HCT116 (cell line): ENCODE data around the gene PLEK. TPM values are rescaled to one million over a fixed set of nuclear protein-coding genes. Genes with fewer than 3 reads are reported as not detected.

Source experiments
- ATAC-seq: fragments of 200-7000 bp; cut with Tn5 transposase; 2 replicates; pipeline ENCODE4 v1.9.1; 2020; ENCODE audit warnings: mild to moderate bottlenecking, moderate library complexity
- BruUV-seq: library from RNA; stranded (reverse); fragments of 400-500 nt; replicated peaks from 2 replicates; lab custom pipeline; 2021; lab: Mats Ljungman, UMichigan
- CTCF ChIA-PET: fragments of 300-600 bp; sonication (Branson Sonifier 250); formaldehyde crosslinking; loops from one replicate; lab custom pipeline; 2021; ENCODE audit warnings: antibody characterized with exemption; lab: Charles Lee
- POLR2A ChIA-PET: fragments of 300-600, 350-600 bp; sonication (Branson Sonifier 250); formaldehyde crosslinking; loops from one replicate; lab custom pipeline; 2021; ENCODE audit warnings: antibody characterized with exemption; lab: Charles Lee
- RAD21 ChIA-PET, 2 experiments: fragments of 300-600 bp; sonication (Branson Sonifier 250); formaldehyde crosslinking; loops; one replicate each; lab custom pipeline; 2023; ENCODE audit warnings: low total read pairs in 2 of 2; ENCODE audit not compliant: uncharacterized antibody in 2 of 2, unreplicated experiment in 2 of 2, low non-redundant PET in 1 of 2; lab: Charles Lee
- DNase-seq: peaks from one replicate; pipeline ENCODE4 v3.0.0-alpha.2; 2010; ENCODE audit warnings: low read depth, low spot score
- H2AFZ ChIP-seq: fragments of 200-600 bp; shearing (Covaris generic), sonication (generic); 2 replicates; pipeline ENCODE4 v1.6.1; 2017; ENCODE audit warnings: low read depth, mixed run types, mixed read lengths, antibody characterized with exemption, low read length; ENCODE audit not compliant: poor library complexity, severe bottlenecking
- H3K27ac ChIP-seq: 2 replicates; pipeline ENCODE4 v1.5.1; 2012; ENCODE audit warnings: low read depth, low read length
- H3K27me3 ChIP-seq: fragments of 200-600 bp; sonication (generic); 2 replicates; pipeline ENCODE4 v1.6.1; 2016; ENCODE audit warnings: mixed run types, low read length, mixed read lengths; ENCODE audit not compliant: insufficient read depth
- H3K36me3 ChIP-seq, 2 experiments: fragments of 200-500 bp in 1 of 2; fragments of 200-600 bp in 1 of 2; sonication (Bioruptor generic) in 1 of 2; sonication (generic) in 1 of 2; 2 replicates each; pipeline versions ENCODE4 v1.5.1 to v1.6.1; 2014 to 2016; ENCODE audit warnings: low read length in 2 of 2, inconsistent platforms in 1 of 2, mixed read lengths in 1 of 2, mixed run types in 1 of 2; ENCODE audit not compliant: insufficient read depth in 2 of 2, control insufficient read depth in 1 of 2
- H3K4me1 ChIP-seq, 2 experiments: fragments of 200-600 bp in 1 of 2; sonication (generic) in 1 of 2; 2 replicates each; pipeline versions ENCODE4 v1.5.1 to v1.6.1; 2012 to 2017; ENCODE audit warnings: low read length in 2 of 2, inconsistent platforms in 1 of 2, mild to moderate bottlenecking in 1 of 2, mixed read lengths in 1 of 2, mixed run types in 1 of 2, moderate library complexity in 1 of 2; ENCODE audit not compliant: insufficient read depth in 2 of 2, control insufficient read depth in 1 of 2
- H3K4me2 ChIP-seq: fragments of 200-600 bp; sonication (generic); 2 replicates; pipeline ENCODE4 v1.6.1; 2017; ENCODE audit warnings: mixed run types, low read length, mixed read lengths
- H3K4me3 ChIP-seq, 2 experiments: fragments of 200-600 bp in 1 of 2; sonication (generic) in 1 of 2; replicated peaks in 1 of 2; 2 replicates each; pipeline ENCODE4 v1.5.1; 2011 to 2016; ENCODE audit warnings: low read length in 2 of 2, control low read depth in 1 of 2, low read depth in 1 of 2, mild to moderate bottlenecking in 1 of 2, mixed read lengths in 1 of 2, mixed run types in 1 of 2
- H3K79me2 ChIP-seq: fragments of 200-600 bp; sonication (generic); 2 replicates; pipeline ENCODE4 v1.6.1; 2017; ENCODE audit warnings: mild to moderate bottlenecking, mixed run types, low read length, moderate library complexity, mixed read lengths; ENCODE audit not compliant: insufficient read depth
- H3K9ac ChIP-seq: fragments of 200-600 bp; sonication (generic); 2 replicates; pipeline ENCODE4 v1.6.1; 2016; ENCODE audit warnings: low read length, mixed read lengths
- H3K9me2 ChIP-seq: fragments of 200-600 bp; sonication (generic), shearing (Covaris generic); 2 replicates; pipeline ENCODE4 v1.6.1; 2017; ENCODE audit warnings: mixed run types, mild to moderate bottlenecking, moderate library complexity; ENCODE audit not compliant: insufficient read depth
- H3K9me3 ChIP-seq, 2 experiments: fragments of 200-500 bp in 1 of 2; fragments of 200-600 bp in 1 of 2; sonication (Bioruptor generic) in 1 of 2; sonication (generic) in 1 of 2; 2 replicates each; pipeline ENCODE4 v1.6.1; 2014 to 2017; ENCODE audit warnings: low read length in 2 of 2, mixed read lengths in 2 of 2, inconsistent platforms in 1 of 2, low read depth in 1 of 2, mild to moderate bottlenecking in 1 of 2, mixed run types in 1 of 2, moderate library complexity in 1 of 2; ENCODE audit not compliant: control insufficient read depth in 1 of 2, insufficient read depth in 1 of 2
- H4K20me1 ChIP-seq: fragments of 200-600 bp; sonication (generic), shearing (Covaris generic); 2 replicates; pipeline ENCODE4 v1.6.1; 2017; ENCODE audit warnings: mixed run types, mild to moderate bottlenecking, moderate library complexity; ENCODE audit not compliant: insufficient read depth
- CTCF ChIP-seq, 3 experiments: fragments of 200-600 bp in 1 of 3; sonication (generic) in 1 of 3; IDR thresholded peaks in 2 of 3; conservative IDR thresholded peaks in 1 of 3; 2 replicates each; pipeline ENCODE4 v1.5.1; 2012 to 2017; ENCODE audit warnings: low read depth in 2 of 3, low read length in 2 of 3, antibody characterized with exemption in 1 of 3, borderline replicate concordance in 1 of 3, control low read depth in 1 of 3, mild to moderate bottlenecking in 1 of 3, mixed read lengths in 1 of 3, mixed run types in 1 of 3, moderate library complexity in 1 of 3; ENCODE audit not compliant: insufficient read depth in 1 of 3
- ELF1 ChIP-seq: IDR thresholded peaks from 2 replicates; pipeline ENCODE4 v1.6.1; 2012; ENCODE audit warnings: low read depth, borderline replicate concordance
- EZH2 ChIP-seq: fragments of 200-600 bp; sonication (generic); IDR thresholded peaks from 2 replicates; pipeline ENCODE4 v1.6.1; 2017; ENCODE audit warnings: antibody characterized with exemption, mixed run types
- EZH2phosphoT487 ChIP-seq: fragments of 200-600 bp; IDR thresholded peaks from 2 replicates; pipeline ENCODE4 v1.6.1; 2018; ENCODE audit warnings: antibody characterized with exemption, borderline replicate concordance
- FOSL1 ChIP-seq: IDR thresholded peaks from 2 replicates; pipeline ENCODE4 v1.6.1; 2012; ENCODE audit warnings: low read depth
- POLR2AphosphoS5 ChIP-seq: IDR thresholded peaks from 2 replicates; pipeline ENCODE4 v1.6.1; 2011; ENCODE audit warnings: mild to moderate bottlenecking, low read depth, low read length, moderate library complexity
- REST ChIP-seq: IDR thresholded peaks from 2 replicates; pipeline ENCODE4 v1.6.1; 2012; ENCODE audit warnings: low read depth
- ZFX ChIP-seq: fragments of 450-650 bp; IDR thresholded peaks from 2 replicates; pipeline ENCODE4 v1.6.1; 2017
- intact Hi-C: fragments of 100-400 bp; cut with micrococcal nuclease; formaldehyde crosslinking; loops from 2 replicates; pipeline ENCODE4 v1.10.0; 2022
- total RNA-seq: library from RNA; stranded (reverse); gene quantifications from one replicate; pipeline ENCODE4 v1.2.1, GENCODE V29; 2021; ENCODE audit not compliant: unreplicated experiment

PLEK gene
- total RNA-seq, 1 experiment from 2014 or later: 0.22 TPM

GRCh38 chr2:68418419-68418818 is 53.3 kb downstream of the PLEK start:
- no peaks in the 10 kb centered on the region for H3K9me3 ChIP-seq
- no peaks in the 10 kb centered on the region for H3K79me2 ChIP-seq
- BruUV-seq: no TSS peak
- no peak overlapping the region for H3K4me3 ChIP-seq
- H3K4me1 ChIP-seq: no peaks in the 10 kb centered on the region
- H3K9me2 ChIP-seq: no peaks in the 10 kb centered on the region
- no peaks in the 10 kb centered on the region for H4K20me1 ChIP-seq
- intact Hi-C loops: no loop called here
- no peak overlapping the region for H3K4me2 ChIP-seq
- H3K36me3 ChIP-seq: no peaks in the 10 kb centered on the region
- POLR2A ChIA-PET: no interaction called here
- peaks cover 5% of the 10 kb centered on the region; the same call in 1 of the 2 replicates for H3K27me3 ChIP-seq
- ATAC-seq (no peak), DNase-seq (no peak)
- no peak overlapping the region for H2AFZ ChIP-seq
- H3K9ac ChIP-seq: no peak overlapping the region
- RAD21 ChIA-PET: no interaction called here
- TF ChIP-seq ELF1 (no peak), CTCF (IDR thresholded peaks at IDR 0.05 in 2 of 3, conservative IDR thresholded peaks at IDR 0.05 in 1 of 3; ENCODE audit: borderline replicate concordance in 1 of 3, insufficient read depth in 1 of 3, low read depth in 2 of 3, low read length in 2 of 3) (no peak), ZFX (no peak), EZH2phosphoT487 (no peak), EZH2 (no peak), FOSL1 (no peak), POLR2AphosphoS5 (no peak), REST (no peak)
- TF ChIP-seq, all 23 proteins: peak for 0
- no peak overlapping the region for H3K27ac ChIP-seq
- CTCF ChIA-PET: interaction anchor here (0.7 kb wide), 1 partner anchor 23 kb away, joined by 3 read pairs; no protein-coding TSS in a partner anchor
